ENCODE measurements around the gene CLPX. TPM values are rescaled to one million over a fixed set of nuclear protein-coding genes. Genes with fewer than 3 reads are reported as not detected.

Gene CLPX
- total RNA-seq, 2 experiments from 2014 or later = 26.0 to 53.3 TPM

GRCh38 chr15:65207280-65207840 is 22.2 kb upstream of the CLPX start:
- Histone ChIP-seq H2AFZ (ENCODE audit: low read length) (no peak overlapping the region), H4K20me1 (ENCODE audit: insufficient read depth, low read length) (no peaks in the 10 kb centered on the region), H3K4me3 (ENCODE audit: low read depth, low read length, poor library complexity, severe bottlenecking) (no peak overlapping the region), H3K27ac (ENCODE audit: low read depth, low read length, poor library complexity, severe bottlenecking) (no peak overlapping the region), H3K79me2 (ENCODE audit: insufficient read depth, low read depth, low read length) (no peaks in the 10 kb centered on the region), H3K4me1 (ENCODE audit: insufficient read depth, low read length, poor library complexity, severe bottlenecking) (no peaks in the 10 kb centered on the region), H3K9me2 (ENCODE audit: insufficient read depth, low read length) (no peaks in the 10 kb centered on the region), H3K36me3 (ENCODE audit: insufficient read depth, low read length) (no peaks in the 10 kb centered on the region), H3K4me2 (ENCODE audit: low read length) (no peak overlapping the region), H3K9me3 (ENCODE audit: low read length) (no peaks in the 10 kb centered on the region)
- ChIA-PET POLR2A (interaction anchor here (0.6 to 1.3 kb wide), 4 partner anchors 8 to 416 kb away, joined by 3 to 6 read pairs (median 4); no protein-coding TSS in a partner anchor), CTCF (ENCODE audit: unreplicated experiment) (interaction anchor here (0.6 kb wide), 1 partner anchor 79 kb away, joined by 3 read pairs; the partner anchor contains the start of gene PARP16)
- DNase-seq (ENCODE audit: low spot score) = no peak
- TF ChIP-seq CTCF (conservative IDR thresholded peaks at IDR 0.05; ENCODE audit: low read length) (no peak), EZH2phosphoT487 (IDR thresholded peaks at IDR 0.05; ENCODE audit: borderline replicate concordance, low read depth, low read length) (no peak)
- BruUV-seq (replicated peaks) = no TSS peak
- intact Hi-C loops (cut with micrococcal nuclease; ENCODE audit: unreplicated experiment) = no loop called here

GRCh38 chr15:65206750-65207149 is 21.6 kb upstream of the CLPX start:
- intact Hi-C loops (cut with micrococcal nuclease; ENCODE audit: unreplicated experiment) = no loop called here
- POLR2A ChIA-PET = no interaction called here
- DNase-seq (ENCODE audit: low spot score) = no peak
- Histone ChIP-seq H2AFZ (ENCODE audit: low read length) (no peak overlapping the region), H3K9me2 (ENCODE audit: insufficient read depth, low read length) (no peaks in the 10 kb centered on the region), H3K4me1 (ENCODE audit: insufficient read depth, low read length, poor library complexity, severe bottlenecking) (no peaks in the 10 kb centered on the region), H3K9me3 (ENCODE audit: low read length) (no peaks in the 10 kb centered on the region), H3K36me3 (ENCODE audit: insufficient read depth, low read length) (no peaks in the 10 kb centered on the region), H3K4me3 (ENCODE audit: low read depth, low read length, poor library complexity, severe bottlenecking) (no peak overlapping the region), H3K4me2 (ENCODE audit: low read length) (no peak overlapping the region), H3K27ac (ENCODE audit: low read depth, low read length, poor library complexity, severe bottlenecking) (no peak overlapping the region), H4K20me1 (ENCODE audit: insufficient read depth, low read length) (no peaks in the 10 kb centered on the region), H3K79me2 (ENCODE audit: insufficient read depth, low read depth, low read length) (no peaks in the 10 kb centered on the region)
- no peak for TF ChIP-seq CTCF (conservative IDR thresholded peaks at IDR 0.05; ENCODE audit: low read length)
- TF ChIP-seq EZH2phosphoT487 (IDR thresholded peaks at IDR 0.05; ENCODE audit: borderline replicate concordance, low read depth, low read length) = no peak
- CTCF ChIA-PET (ENCODE audit: unreplicated experiment) = no interaction called here
- BruUV-seq (replicated peaks) = no TSS peak

GRCh38 chr15:65204931-65205660 is 20.0 kb upstream of the CLPX start:
- no peak overlapping the region for H3K4me3 ChIP-seq (ENCODE audit: low read depth, low read length, poor library complexity, severe bottlenecking)
- no peak overlapping the region for H2AFZ ChIP-seq (ENCODE audit: low read length)
- TF ChIP-seq CTCF (conservative IDR thresholded peaks at IDR 0.05; ENCODE audit: low read length) (no peak), EZH2phosphoT487 (IDR thresholded peaks at IDR 0.05; ENCODE audit: borderline replicate concordance, low read depth, low read length) (no peak)
- ChIA-PET POLR2A (no interaction called here), CTCF (ENCODE audit: unreplicated experiment) (no interaction called here)
- H3K9me2 ChIP-seq (ENCODE audit: insufficient read depth, low read length) = no peaks in the 10 kb centered on the region
- no peaks in the 10 kb centered on the region for H3K36me3 ChIP-seq (ENCODE audit: insufficient read depth, low read length)
- H3K27ac ChIP-seq (ENCODE audit: low read depth, low read length, poor library complexity, severe bottlenecking) = no peak overlapping the region
- H4K20me1 ChIP-seq (ENCODE audit: insufficient read depth, low read length) = no peaks in the 10 kb centered on the region
- no peak for DNase-seq (ENCODE audit: low spot score)
- H3K9me3 ChIP-seq (ENCODE audit: low read length) = no peaks in the 10 kb centered on the region
- no peak overlapping the region for H3K4me2 ChIP-seq (ENCODE audit: low read length)
- no peaks in the 10 kb centered on the region for H3K4me1 ChIP-seq (ENCODE audit: insufficient read depth, low read length, poor library complexity, severe bottlenecking)
- BruUV-seq (replicated peaks) = no TSS peak
- intact Hi-C loops (cut with micrococcal nuclease; ENCODE audit: unreplicated experiment) = no loop called here
- no peaks in the 10 kb centered on the region for H3K79me2 ChIP-seq (ENCODE audit: insufficient read depth, low read depth, low read length)

All from OCI-LY7 (cell line).